Cardiac muscle cell (in vitro differentiated cells and primary cell): Measurements from ENCODE around the gene HMCN1. TPM values are rescaled to one million over a fixed set of nuclear protein-coding genes. Genes with fewer than 3 reads are reported as not detected.

Experiments
- DNase-seq, 2 donors: peaks; one replicate each; pipeline versions ENCODE4 v3.0.0 to v3.0.0-alpha.2; 2010 to 2017; ENCODE audit warnings: low read depth in 1 of 2, low spot score in 1 of 2
- H3K27ac ChIP-seq: fragments of 200-600 bp; sonication (generic); 2 replicates; pipeline ENCODE4 v1.5.1; 2016
- H3K27me3 ChIP-seq: fragments of 200-600 bp; sonication (generic); 2 replicates; pipeline ENCODE4 v1.6.0; 2016; ENCODE audit warnings: control low read depth
- H3K36me3 ChIP-seq: fragments of 200-600 bp; sonication (generic); 2 replicates; pipeline ENCODE4 v1.5.1; 2016; ENCODE audit warnings: control low read depth
- H3K4me1 ChIP-seq: fragments of 200-600 bp; sonication (generic); 2 replicates; pipeline ENCODE4 v1.8.1; 2017; ENCODE audit warnings: low read depth, mild to moderate bottlenecking, mixed run types
- H3K4me3 ChIP-seq: fragments of 200-600 bp; sonication (generic); 2 replicates; pipeline ENCODE4 v1.5.1; 2016; ENCODE audit warnings: mild to moderate bottlenecking
- H3K9me3 ChIP-seq: fragments of 200-600 bp; sonication (generic); 2 replicates; pipeline ENCODE4 v1.5.1; 2017; ENCODE audit warnings: low read depth, mild to moderate bottlenecking, control low read depth
- polyA plus RNA-seq: library from polyadenylated mRNA; unstranded; fragments of >200 nt; fragmentation: Nextera tagmentation; extraction: Ambion mirVana; gene quantifications from 2 replicates; pipeline ENCODE4 v1.2.1, GENCODE V29; 2016
- total RNA-seq: library from RNA; depleted of rRNA; stranded (reverse); fragments of >200 nt; gene quantifications from 2 replicates; pipeline ENCODE4 v1.2.3, GENCODE V29; 2016
- TF ChIP-seq, protein P1 (sequence below): IDR thresholded peaks from 2 replicates; pipeline ENCODE4 v1.5.1; 2012; ENCODE audit warnings: low read depth, mild to moderate bottlenecking, low read length

The HMCN1 gene
- total and polyA plus RNA-seq, 2 experiments from 2014 or later: 4.9 to 28.5 TPM

- TF ChIP-seq, protein P1, sequence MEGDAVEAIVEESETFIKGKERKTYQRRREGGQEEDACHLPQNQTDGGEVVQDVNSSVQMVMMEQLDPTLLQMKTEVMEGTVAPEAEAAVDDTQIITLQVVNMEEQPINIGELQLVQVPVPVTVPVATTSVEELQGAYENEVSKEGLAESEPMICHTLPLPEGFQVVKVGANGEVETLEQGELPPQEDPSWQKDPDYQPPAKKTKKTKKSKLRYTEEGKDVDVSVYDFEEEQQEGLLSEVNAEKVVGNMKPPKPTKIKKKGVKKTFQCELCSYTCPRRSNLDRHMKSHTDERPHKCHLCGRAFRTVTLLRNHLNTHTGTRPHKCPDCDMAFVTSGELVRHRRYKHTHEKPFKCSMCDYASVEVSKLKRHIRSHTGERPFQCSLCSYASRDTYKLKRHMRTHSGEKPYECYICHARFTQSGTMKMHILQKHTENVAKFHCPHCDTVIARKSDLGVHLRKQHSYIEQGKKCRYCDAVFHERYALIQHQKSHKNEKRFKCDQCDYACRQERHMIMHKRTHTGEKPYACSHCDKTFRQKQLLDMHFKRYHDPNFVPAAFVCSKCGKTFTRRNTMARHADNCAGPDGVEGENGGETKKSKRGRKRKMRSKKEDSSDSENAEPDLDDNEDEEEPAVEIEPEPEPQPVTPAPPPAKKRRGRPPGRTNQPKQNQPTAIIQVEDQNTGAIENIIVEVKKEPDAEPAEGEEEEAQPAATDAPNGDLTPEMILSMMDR: no peak
- no peak for DNase-seq
- Histone ChIP-seq H3K27me3 (no peaks in the 10 kb centered on the region), H3K4me1 (no peaks in the 10 kb centered on the region), H3K9me3 (no peaks in the 10 kb centered on the region), H3K27ac (no peak overlapping the region), H3K4me3 (no peak overlapping the region), H3K36me3 (no peaks in the 10 kb centered on the region)
Measured at GRCh38 chr1:185920602-185921001, 186.4 kb downstream of the HMCN1 start.

DNA sequence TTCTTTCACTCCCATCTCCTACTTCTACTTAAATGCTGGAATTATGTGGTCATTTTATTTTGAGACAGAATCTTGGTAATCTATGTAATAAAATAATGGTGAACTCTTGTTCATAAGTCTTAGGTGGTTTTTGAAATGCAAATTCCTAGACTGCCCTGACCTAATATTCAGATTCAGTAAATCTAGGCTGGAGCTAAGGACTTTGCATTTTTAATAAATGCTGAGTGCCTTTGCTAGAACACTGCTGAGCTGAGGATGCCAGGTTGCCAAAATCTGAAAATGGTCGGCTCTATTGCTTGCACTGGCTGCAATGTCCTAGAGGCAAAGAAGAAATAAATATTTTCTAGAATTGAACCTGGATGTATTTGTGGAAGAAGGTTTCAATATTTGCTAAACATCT lies 187.4 kb downstream of the HMCN1 start:
- Histone ChIP-seq H3K27me3 (no peaks in the 10 kb centered on the region), H3K9me3 (no peaks in the 10 kb centered on the region), H3K27ac (no peak overlapping the region), H3K36me3 (no peaks in the 10 kb centered on the region), H3K4me1 (no peaks in the 10 kb centered on the region), H3K4me3 (no peak overlapping the region)
- TF ChIP-seq, protein P1: no peak
- DNase-seq: no peak

GRCh38 chr1:185926588-185926987 lies 192.4 kb downstream of the HMCN1 start:
- TF ChIP-seq, protein P1: no peak
- no peaks in the 10 kb centered on the region for H3K4me1 ChIP-seq
- peaks cover 3% of the 10 kb centered on the region for H3K36me3 ChIP-seq
- H3K27ac ChIP-seq: no peak overlapping the region
- no peak overlapping the region for H3K4me3 ChIP-seq
- H3K9me3 ChIP-seq: no peaks in the 10 kb centered on the region
- peak in 1 of 2 donors; percentile 14 for DNase-seq
- H3K27me3 ChIP-seq: no peaks in the 10 kb centered on the region

DNA sequence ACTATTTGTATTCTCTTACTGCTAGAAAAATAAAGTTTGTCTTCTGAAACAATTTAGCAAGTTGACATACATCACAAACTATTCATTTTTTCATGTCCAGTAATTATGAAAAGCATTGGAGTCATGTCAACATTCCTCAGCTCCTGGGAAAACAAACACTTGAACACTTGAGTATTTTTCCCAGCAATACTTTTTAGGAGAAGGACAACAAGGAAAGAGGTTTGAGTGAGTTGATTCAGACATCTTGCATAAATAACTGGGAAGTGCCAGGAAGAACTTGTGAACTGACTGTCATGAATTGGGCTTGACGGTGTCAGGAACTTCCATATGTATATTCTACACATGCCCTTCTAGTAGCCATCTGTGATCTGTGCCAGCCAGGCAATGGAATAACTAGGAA lies 195.6 kb downstream of the HMCN1 start:
- Histone ChIP-seq H3K4me3 (no peak overlapping the region), H3K9me3 (no peaks in the 10 kb centered on the region), H3K27me3 (no peaks in the 10 kb centered on the region), H3K36me3 (peaks cover 3% of the 10 kb centered on the region), H3K27ac (no peak overlapping the region), H3K4me1 (no peaks in the 10 kb centered on the region)
- TF ChIP-seq, protein P1: no peak
- no peak for DNase-seq

- no peak overlapping the region for H3K4me3 ChIP-seq
- no peaks in the 10 kb centered on the region for H3K4me1 ChIP-seq
- H3K27ac ChIP-seq: no peak overlapping the region
- TF ChIP-seq, protein P1: no peak
- H3K27me3 ChIP-seq: no peaks in the 10 kb centered on the region
- no peak for DNase-seq
- peaks cover 3% of the 10 kb centered on the region for H3K36me3 ChIP-seq
- H3K9me3 ChIP-seq: no peaks in the 10 kb centered on the region
Measured at GRCh38 chr1:185931438-185931837, 197.2 kb downstream of the HMCN1 start.

DNA sequence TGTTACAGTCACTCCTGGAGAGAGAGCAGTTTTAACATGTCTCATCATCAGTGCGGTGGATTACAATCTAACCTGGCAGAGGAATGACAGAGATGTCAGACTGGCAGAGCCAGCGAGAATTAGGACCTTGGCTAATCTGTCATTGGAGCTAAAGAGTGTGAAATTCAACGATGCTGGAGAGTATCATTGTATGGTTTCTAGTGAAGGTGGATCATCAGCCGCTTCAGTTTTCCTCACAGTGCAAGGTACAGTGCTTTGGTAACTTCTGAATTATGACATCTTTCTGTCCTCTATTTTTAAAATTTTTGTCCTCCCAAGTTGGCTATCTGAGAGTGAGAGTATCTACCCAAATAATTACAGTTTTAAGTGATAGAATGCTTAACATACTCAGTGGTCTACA lies 199.4 kb downstream of the HMCN1 start:
- no peak for DNase-seq
- Histone ChIP-seq H3K9me3 (no peaks in the 10 kb centered on the region), H3K27ac (no peak overlapping the region), H3K4me1 (no peaks in the 10 kb centered on the region), H3K36me3 (peaks cover under 1% of the 10 kb centered on the region), H3K4me3 (no peak overlapping the region), H3K27me3 (no peaks in the 10 kb centered on the region)
- TF ChIP-seq, protein P1: no peak
